Measurements from ENCODE around the gene PER3. TPM values are rescaled to one million over a fixed set of nuclear protein-coding genes. Genes with fewer than 3 reads are reported as not detected.

Gene PER3
- total RNA-seq, 5 donors from 2014 or later (not counting 1 experiment from before 2014, with no cell fraction given) = 4.2 to 13.5 (median 7.4) TPM

- ChIA-PET CTCF (no interaction called here), POLR2A (interaction anchor here (0.6 to 0.8 kb wide), 2 partner anchors 11 to 13 kb away, joined by 4 to 6 read pairs; partner anchors contain the start of gene VAMP3 (in 1 of the 2))
- DNase-seq (peak in 11 of 35 experiments; percentile 6 to 32 (median 19)), ATAC-seq (replicated peaks in 1 of 4) (no peak)
- Histone ChIP-seq H3K4me3 (ENCODE audit: control insufficient read depth in 1 of 2, extremely low read depth in 1 of 2, low read length in 1 of 2) (no peak overlapping the region), H3K36me3 (ENCODE audit: control insufficient read depth in 2 of 2, extremely low read depth in 1 of 2, insufficient read depth in 1 of 2, low read length in 1 of 2) (peaks cover 14 to 29% of the 10 kb centered on the region in 2 donors), H3K27me3 (replicated peaks in 1 of 2; ENCODE audit: control insufficient read depth in 2 of 2, extremely low read depth in 1 of 2, insufficient read depth in 2 of 2, low read length in 1 of 2) (no peaks in the 10 kb centered on the region), H3K27ac (ENCODE audit: low read length) (peak overlapping the region; percentile 44), H3K9me3 (no peaks in the 10 kb centered on the region), H3K4me1 (ENCODE audit: control insufficient read depth in 1 of 2, extremely low read depth in 1 of 2, insufficient read depth in 2 of 2, low read length in 2 of 2) (peaks cover 4 to 32% of the 10 kb centered on the region in 2 experiments)
- peaks cover 24 to 30% (median 29%) of the 10 kb centered on the region in 3 donors for H3K4me1 Mint-ChIP-seq
- H3K9me3 Mint-ChIP-seq = no peaks in the 10 kb centered on the region
- no peaks in the 10 kb centered on the region for H3K27me3 Mint-ChIP-seq
- peak overlapping the region; percentile 71 to 79 (median 79) for H3K4me3 Mint-ChIP-seq
- peaks cover 10% of the 10 kb centered on the region for H3K36me3 Mint-ChIP-seq
- peak overlapping the region; percentile 83 to 84 for H3K27ac Mint-ChIP-seq
- 56% methylated on average over 11 of the region's 16 CpGs for WGBS (ENCODE audit: insufficient coverage)
Observed at GRCh38 chr1:7781923-7782495, 2.1 kb upstream of the PER3 start.

- Histone ChIP-seq H3K9me3 (no peaks in the 10 kb centered on the region), H3K27me3 (replicated peaks in 1 of 2; ENCODE audit: control insufficient read depth in 2 of 2, extremely low read depth in 1 of 2, insufficient read depth in 2 of 2, low read length in 1 of 2) (no peaks in the 10 kb centered on the region), H3K36me3 (ENCODE audit: control insufficient read depth in 2 of 2, extremely low read depth in 1 of 2, insufficient read depth in 1 of 2, low read length in 1 of 2) (peaks cover 9 to 17% of the 10 kb centered on the region in 2 donors), H3K27ac (ENCODE audit: low read length) (peak overlapping the region; percentile 46), H3K4me1 (ENCODE audit: control insufficient read depth in 1 of 2, extremely low read depth in 1 of 2, insufficient read depth in 2 of 2, low read length in 2 of 2) (peaks cover 4 to 32% of the 10 kb centered on the region in 2 experiments), H3K4me3 (ENCODE audit: control insufficient read depth in 1 of 2, extremely low read depth in 1 of 2, low read length in 1 of 2) (peak overlapping the region; percentile 17 to 55)
- ChIA-PET CTCF (interaction anchor here in 1 of 2 donors (0.6 to 1.0 kb wide), 2 partner anchors 31 to 653 kb away, joined by 3 read pairs; no protein-coding TSS in a partner anchor), POLR2A (no interaction called here)
- peak in 2 of 35 experiments; percentile 8 to 13 for DNase-seq
- peaks cover 10% of the 10 kb centered on the region for H3K36me3 Mint-ChIP-seq
- peak overlapping the region; percentile 71 to 79 (median 79) for H3K4me3 Mint-ChIP-seq
- WGBS (ENCODE audit: insufficient coverage) = 8% methylated on average over 12 of the region's 34 CpGs
- H3K27ac Mint-ChIP-seq = peak overlapping the region; percentile 83 to 84
- peaks cover 24 to 30% (median 29%) of the 10 kb centered on the region in 3 donors for H3K4me1 Mint-ChIP-seq
- H3K9me3 Mint-ChIP-seq = no peaks in the 10 kb centered on the region
- ATAC-seq (replicated peaks in 1 of 4) = peak in 2 of 4 experiments; percentile 7 to 19
- no peaks in the 10 kb centered on the region for H3K27me3 Mint-ChIP-seq
Observed at GRCh38 chr1:7783178-7783711, 846 bp upstream of the PER3 start.

GRCh38 chr1:7784492-7785071 lies 491 bp downstream of the PER3 start:
- 74% methylated on average over 37 of the region's 52 CpGs for WGBS (ENCODE audit: insufficient coverage)
- H3K9me3 Mint-ChIP-seq = no peaks in the 10 kb centered on the region
- no peaks in the 10 kb centered on the region for H3K27me3 Mint-ChIP-seq
- ChIA-PET CTCF (no interaction called here), POLR2A (interaction anchor here in 1 of 2 donors (0.5 kb wide), 1 partner anchor 19 kb away, joined by 3 read pairs; no protein-coding TSS in a partner anchor)
- DNase-seq = peak in 2 of 35 experiments; percentile 7 to 10
- Histone ChIP-seq H3K27ac (ENCODE audit: low read length) (no peak overlapping the region), H3K36me3 (ENCODE audit: control insufficient read depth in 2 of 2, extremely low read depth in 1 of 2, insufficient read depth in 1 of 2, low read length in 1 of 2) (peaks cover 3 to 18% of the 10 kb centered on the region in 2 donors), H3K4me1 (ENCODE audit: control insufficient read depth in 1 of 2, extremely low read depth in 1 of 2, insufficient read depth in 2 of 2, low read length in 2 of 2) (peaks cover 4 to 32% of the 10 kb centered on the region in 2 experiments), H3K27me3 (replicated peaks in 1 of 2; ENCODE audit: control insufficient read depth in 2 of 2, extremely low read depth in 1 of 2, insufficient read depth in 2 of 2, low read length in 1 of 2) (no peaks in the 10 kb centered on the region), H3K9me3 (no peaks in the 10 kb centered on the region), H3K4me3 (ENCODE audit: control insufficient read depth in 1 of 2, extremely low read depth in 1 of 2, low read length in 1 of 2) (peak overlapping the region in 1 of 2 donors; percentile 34)
- no peak overlapping the region for H3K27ac Mint-ChIP-seq
- ATAC-seq (replicated peaks in 1 of 4) = no peak
- H3K4me3 Mint-ChIP-seq = peak overlapping the region; percentile 43 to 59 (median 48)
- H3K4me1 Mint-ChIP-seq = peaks cover 24 to 30% (median 29%) of the 10 kb centered on the region in 3 donors
- H3K36me3 Mint-ChIP-seq = peaks cover 16% of the 10 kb centered on the region

- ATAC-seq (replicated peaks in 1 of 4) (no peak), DNase-seq (peak in 1 of 35 experiments; percentile 12)
- Mint-ChIP-seq H3K27me3 (no peaks in the 10 kb centered on the region), H3K4me1 (peaks cover 24 to 30% (median 29%) of the 10 kb centered on the region in 3 donors), H3K9me3 (peaks cover 4 to 5% (median 4%) of the 10 kb centered on the region in 3 donors), H3K36me3 (peaks cover 21% of the 10 kb centered on the region), H3K27ac (no peak overlapping the region), H3K4me3 (peak overlapping the region; percentile 43 to 59 (median 48))
- no peak overlapping the region for H3K27ac ChIP-seq (ENCODE audit: low read length)
- H3K9me3 ChIP-seq = no peaks in the 10 kb centered on the region
- H3K36me3 ChIP-seq (ENCODE audit: control insufficient read depth in 2 of 2, extremely low read depth in 1 of 2, insufficient read depth in 1 of 2, low read length in 1 of 2) = peaks cover 3 to 15% of the 10 kb centered on the region in 2 donors
- no peaks in the 10 kb centered on the region for H3K27me3 ChIP-seq (replicated peaks in 1 of 2; ENCODE audit: control insufficient read depth in 2 of 2, extremely low read depth in 1 of 2, insufficient read depth in 2 of 2, low read length in 1 of 2)
- CTCF ChIA-PET = no interaction called here
- H3K4me1 ChIP-seq (ENCODE audit: control insufficient read depth in 1 of 2, extremely low read depth in 1 of 2, insufficient read depth in 2 of 2, low read length in 2 of 2) = peaks cover 4 to 32% of the 10 kb centered on the region in 2 experiments
- POLR2A ChIA-PET = interaction anchor here in 1 of 2 donors (0.5 kb wide), 1 partner anchor 19 kb away, joined by 3 read pairs; no protein-coding TSS in a partner anchor
- no peak overlapping the region for H3K4me3 ChIP-seq (ENCODE audit: control insufficient read depth in 1 of 2, extremely low read depth in 1 of 2, low read length in 1 of 2)
- 93% methylated on average over 6 of the region's 7 CpGs for WGBS (ENCODE audit: insufficient coverage)
Observed at GRCh38 chr1:7785108-7785507, 1.0 kb downstream of the PER3 start.

GRCh38 chr1:7786795-7787194 lies 2.7 kb downstream of the PER3 start:
- Histone ChIP-seq H3K27me3 (replicated peaks in 1 of 2; ENCODE audit: control insufficient read depth in 2 of 2, extremely low read depth in 1 of 2, insufficient read depth in 2 of 2, low read length in 1 of 2) (no peaks in the 10 kb centered on the region), H3K4me3 (ENCODE audit: control insufficient read depth in 1 of 2, extremely low read depth in 1 of 2, low read length in 1 of 2) (no peak overlapping the region), H3K27ac (ENCODE audit: low read length) (no peak overlapping the region), H3K9me3 (no peaks in the 10 kb centered on the region), H3K4me1 (ENCODE audit: control insufficient read depth in 1 of 2, extremely low read depth in 1 of 2, insufficient read depth in 2 of 2, low read length in 2 of 2) (peaks cover 4 to 23% of the 10 kb centered on the region in 2 experiments), H3K36me3 (ENCODE audit: control insufficient read depth in 2 of 2, extremely low read depth in 1 of 2, insufficient read depth in 1 of 2, low read length in 1 of 2) (peaks cover 0 to 9% of the 10 kb centered on the region in 2 donors)
- H3K27ac Mint-ChIP-seq = no peak overlapping the region
- no peaks in the 10 kb centered on the region for H3K27me3 Mint-ChIP-seq
- H3K4me3 Mint-ChIP-seq = no peak overlapping the region
- ATAC-seq (replicated peaks in 1 of 4) = no peak
- ChIA-PET CTCF (interaction anchor here in 1 of 2 donors (0.7 kb wide), 1 partner anchor 849 kb away, joined by 3 read pairs; no protein-coding TSS in a partner anchor), POLR2A (no interaction called here)
- 55% methylated on average over 2 of the region's 5 CpGs for WGBS (ENCODE audit: insufficient coverage)
- peaks cover 35% of the 10 kb centered on the region for H3K36me3 Mint-ChIP-seq
- H3K9me3 Mint-ChIP-seq = peaks cover 12 to 19% (median 13%) of the 10 kb centered on the region in 3 donors
- no peak for DNase-seq
- peaks cover 18 to 23% (median 18%) of the 10 kb centered on the region in 3 donors for H3K4me1 Mint-ChIP-seq

- ChIA-PET POLR2A (no interaction called here), CTCF (interaction anchor here in 1 of 2 donors (0.6 kb wide), 1 partner anchor 614 kb away, joined by 5 read pairs; no protein-coding TSS in a partner anchor)
- Mint-ChIP-seq H3K36me3 (peaks cover 45% of the 10 kb centered on the region), H3K4me1 (peaks cover 5 to 8% (median 5%) of the 10 kb centered on the region in 3 donors), H3K4me3 (no peak overlapping the region), H3K27me3 (no peaks in the 10 kb centered on the region), H3K27ac (no peak overlapping the region), H3K9me3 (peaks cover 12 to 21% (median 15%) of the 10 kb centered on the region in 3 donors)
- H3K36me3 ChIP-seq (ENCODE audit: control insufficient read depth in 2 of 2, extremely low read depth in 1 of 2, insufficient read depth in 1 of 2, low read length in 1 of 2) = peaks cover 0 to 9% of the 10 kb centered on the region in 2 donors
- ATAC-seq (replicated peaks in 1 of 4) = no peak
- H3K4me3 ChIP-seq (ENCODE audit: control insufficient read depth in 1 of 2, extremely low read depth in 1 of 2, low read length in 1 of 2) = no peak overlapping the region
- no peaks in the 10 kb centered on the region for H3K9me3 ChIP-seq
- no peaks in the 10 kb centered on the region for H3K27me3 ChIP-seq (replicated peaks in 1 of 2; ENCODE audit: control insufficient read depth in 2 of 2, extremely low read depth in 1 of 2, insufficient read depth in 2 of 2, low read length in 1 of 2)
- no peak overlapping the region for H3K27ac ChIP-seq (ENCODE audit: low read length)
- H3K4me1 ChIP-seq (ENCODE audit: control insufficient read depth in 1 of 2, extremely low read depth in 1 of 2, insufficient read depth in 2 of 2, low read length in 2 of 2) = peaks cover 0 to 2% of the 10 kb centered on the region in 2 experiments
- WGBS (ENCODE audit: insufficient coverage) = 81% methylated on average over 3 of the region's 5 CpGs
- no peak for DNase-seq
Observed at GRCh38 chr1:7789828-7790227, 5.7 kb downstream of the PER3 start.
